ENCODE results near the gene TFPI2.

Gene TFPI2

GRCh38 chr7:93860261-93860660, 30.3 kb downstream of the TFPI2 start:
- DNase-seq (ENCODE audit: low read depth in 2 of 2, low spot score in 1 of 2) = no peak

GRCh38 chr7:93858857-93859256, 31.7 kb downstream of the TFPI2 start:
- no peak for DNase-seq (ENCODE audit: low read depth in 2 of 2, low spot score in 1 of 2)

- no peak for DNase-seq (ENCODE audit: low read depth in 2 of 2, low spot score in 1 of 2)
These were observed 34.2 kb downstream of the TFPI2 start for GRCh38 chr7:93856323-93856722.

- no peak for DNase-seq (ENCODE audit: low read depth in 2 of 2, low spot score in 1 of 2)
These were observed 34.8 kb downstream of the TFPI2 start for GRCh38 chr7:93855797-93856196.

GRCh38 chr7:93854480-93854879, 36.1 kb downstream of the TFPI2 start:
- no peak for DNase-seq (ENCODE audit: low read depth in 2 of 2, low spot score in 1 of 2)

- DNase-seq (ENCODE audit: low read depth in 2 of 2, low spot score in 1 of 2) = no peak
These were observed 39.0 kb downstream of the TFPI2 start for GRCh38 chr7:93851536-93851935.

- DNase-seq (ENCODE audit: low read depth in 2 of 2, low spot score in 1 of 2) = no peak
These were observed 47.3 kb downstream of the TFPI2 start for GRCh38 chr7:93843260-93843659.

- no peak for DNase-seq (ENCODE audit: low read depth in 2 of 2, low spot score in 1 of 2)
These were observed 51.6 kb downstream of the TFPI2 start for GRCh38 chr7:93838966-93839365.

GRCh38 chr7:93837245-93837644, 53.3 kb downstream of the TFPI2 start:
- no peak for DNase-seq (ENCODE audit: low read depth in 2 of 2, low spot score in 1 of 2)

- DNase-seq (ENCODE audit: low read depth in 2 of 2, low spot score in 1 of 2) = no peak
These were observed 54.4 kb downstream of the TFPI2 start for GRCh38 chr7:93836116-93836515.

- DNase-seq (ENCODE audit: low read depth in 2 of 2, low spot score in 1 of 2) = no peak
These were observed 54.9 kb downstream of the TFPI2 start for GRCh38 chr7:93835702-93836101.
